NCI-H510A treated with DMSO at 0.1 percent for 48 hours (cell line): ENCODE data around the gene CD160.
A peak's percentile ranks its signal among the peaks of the same experiment; 100 is the strongest.
"Not testable (repeated sequence)": the region's sequence is repeated elsewhere in the genome, so short reads cannot be mapped to it uniquely, and the experiment has no call there.

ENCODE experiments used
- DNase-seq: peaks from one replicate; lab custom pipeline; 2025; lab: John Stamatoyannopoulos, UW

CD160 gene

DNA sequence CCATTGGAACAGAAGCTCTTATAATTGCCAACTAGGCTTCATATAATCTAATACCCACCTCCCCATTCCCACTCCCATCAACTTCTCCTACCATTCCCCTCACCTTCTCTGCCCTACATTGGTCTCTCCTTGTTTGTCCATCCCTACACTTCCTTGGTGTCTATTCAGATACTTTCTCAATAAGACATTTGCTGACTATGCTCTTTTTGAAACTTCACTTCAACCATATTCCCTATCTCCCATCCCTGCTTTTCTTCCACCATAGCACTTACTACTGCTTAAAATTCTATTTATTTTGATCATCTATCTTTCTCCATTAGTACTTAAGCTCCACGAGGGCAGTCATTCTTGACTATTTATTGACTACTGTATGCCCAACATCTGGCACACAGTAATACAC, 40.4 kb downstream of the CD160 start:
- no peak for DNase-seq

DNA sequence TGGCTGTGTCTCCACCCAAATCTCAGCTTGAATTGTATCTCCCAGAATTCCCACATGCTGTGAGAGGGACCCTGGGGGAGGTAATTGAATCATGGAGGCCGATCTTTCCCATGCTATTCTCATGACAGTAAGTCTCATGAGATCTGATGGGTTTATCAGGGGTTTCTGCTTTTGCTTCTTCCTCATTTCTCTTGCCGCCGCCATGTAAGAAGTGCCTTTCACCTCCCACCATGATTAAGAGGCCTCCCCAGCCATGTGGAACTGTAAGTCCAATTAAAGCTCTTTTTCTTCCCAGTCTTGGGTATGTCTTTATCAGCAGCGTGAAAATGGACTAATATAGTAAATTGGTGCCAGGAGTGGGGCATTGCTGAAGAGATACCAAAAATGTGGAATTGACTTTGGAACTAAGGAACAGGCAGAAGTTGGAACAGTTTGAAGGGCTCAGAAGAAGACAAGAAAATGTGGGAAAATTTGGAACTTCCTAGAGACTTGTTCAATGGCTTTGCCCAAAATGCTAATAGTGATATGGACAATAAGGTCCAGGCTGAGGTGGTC, 41.2 kb downstream of the CD160 start:
- DNase-seq: not testable (repeated sequence)

DNA sequence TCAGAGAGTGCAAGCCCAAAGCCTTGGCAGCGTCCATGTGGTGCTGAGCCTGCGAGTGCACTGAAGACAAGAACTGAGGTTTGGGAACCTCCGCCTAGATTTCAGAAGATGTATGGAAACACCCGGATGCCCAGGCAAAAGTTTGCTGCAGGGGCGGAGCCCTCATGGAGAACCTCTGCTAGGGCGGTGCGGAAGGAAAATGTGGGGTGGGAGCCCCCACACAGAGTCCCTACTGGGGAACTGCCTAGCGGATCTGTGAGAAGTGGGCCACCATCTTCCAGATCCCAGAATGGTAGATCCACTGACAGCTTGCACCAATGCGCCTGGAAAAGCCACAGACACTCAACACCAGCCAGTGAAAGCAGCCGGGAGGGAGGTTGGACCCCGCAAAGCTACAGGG, 42.2 kb downstream of the CD160 start:
- not testable (repeated sequence) for DNase-seq

DNA sequence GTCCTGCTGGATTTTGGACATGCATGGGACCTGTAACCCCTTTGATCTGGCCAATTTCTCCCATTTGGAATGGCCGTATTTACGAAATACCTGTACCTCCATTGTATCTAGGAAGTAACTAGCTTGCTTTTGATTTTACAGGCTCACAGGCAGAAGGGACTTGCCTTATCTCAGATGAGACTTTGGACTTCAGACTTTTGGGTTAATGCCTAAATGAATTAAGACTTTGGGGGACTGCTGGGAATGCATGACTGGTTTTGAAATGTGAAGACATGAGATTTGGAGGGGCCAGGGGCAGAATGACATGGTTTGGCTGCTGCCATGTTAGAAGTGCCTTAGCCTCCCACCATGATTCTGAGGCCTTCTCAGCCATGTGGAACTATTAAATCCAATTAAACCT, 42.7 kb downstream of the CD160 start:
- DNase-seq: not testable (repeated sequence)

DNA sequence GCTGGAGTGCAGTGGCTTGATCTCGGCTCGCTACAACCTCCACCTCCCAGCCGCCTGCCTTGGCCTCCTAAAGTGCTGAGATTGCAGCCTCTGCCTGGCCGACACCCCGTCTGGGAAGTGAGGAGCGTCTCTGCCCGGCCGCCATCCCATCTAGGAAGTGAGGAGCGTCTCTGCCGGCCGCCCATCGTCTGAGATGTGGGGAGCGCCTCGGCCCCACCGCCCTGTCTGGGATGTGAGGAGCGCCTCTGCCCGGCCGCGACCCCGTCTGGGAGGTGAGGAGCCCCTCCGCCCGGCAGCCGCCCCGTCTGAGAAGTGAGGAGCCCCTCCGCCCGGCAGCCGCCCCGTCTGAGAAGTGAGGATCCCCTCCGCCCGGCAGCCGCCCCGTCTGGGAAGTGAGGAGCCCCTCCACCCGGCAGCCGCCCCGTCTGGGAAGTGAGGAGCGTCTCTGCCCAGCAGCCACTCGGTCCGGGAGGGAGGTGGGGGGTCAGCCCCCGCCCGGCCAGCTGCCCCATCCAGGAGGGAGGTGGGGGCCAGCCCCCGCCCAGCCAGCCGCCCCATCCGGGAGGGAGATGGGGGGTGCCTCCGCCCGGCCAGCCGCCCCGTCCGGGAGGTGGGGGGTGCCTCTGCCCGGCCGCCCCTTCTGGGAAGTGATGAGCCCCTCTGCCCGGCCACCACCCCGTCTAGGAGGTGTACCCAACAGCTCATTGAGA, 45.1 kb downstream of the CD160 start:
- not testable (repeated sequence) for DNase-seq

DNA sequence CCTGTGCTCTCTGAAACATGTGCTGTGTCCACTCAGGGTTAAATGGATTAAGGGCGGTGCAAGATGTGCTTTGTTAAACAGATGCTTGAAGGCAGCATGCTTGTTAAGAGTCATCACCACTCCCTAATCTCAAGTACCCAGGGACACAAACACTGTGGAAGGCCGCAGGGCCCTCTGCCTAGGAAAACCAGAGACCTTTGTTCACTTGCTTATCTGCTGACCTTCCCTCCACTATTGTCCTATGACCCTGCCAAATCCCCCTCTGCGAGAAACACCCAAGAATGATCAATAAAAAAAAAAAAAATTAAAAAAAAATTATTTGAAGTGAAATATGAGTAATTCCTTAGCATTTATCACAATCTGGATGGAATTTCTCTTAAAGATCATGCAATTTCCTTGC, 45.8 kb downstream of the CD160 start:
- DNase-seq: not testable (repeated sequence)

DNA sequence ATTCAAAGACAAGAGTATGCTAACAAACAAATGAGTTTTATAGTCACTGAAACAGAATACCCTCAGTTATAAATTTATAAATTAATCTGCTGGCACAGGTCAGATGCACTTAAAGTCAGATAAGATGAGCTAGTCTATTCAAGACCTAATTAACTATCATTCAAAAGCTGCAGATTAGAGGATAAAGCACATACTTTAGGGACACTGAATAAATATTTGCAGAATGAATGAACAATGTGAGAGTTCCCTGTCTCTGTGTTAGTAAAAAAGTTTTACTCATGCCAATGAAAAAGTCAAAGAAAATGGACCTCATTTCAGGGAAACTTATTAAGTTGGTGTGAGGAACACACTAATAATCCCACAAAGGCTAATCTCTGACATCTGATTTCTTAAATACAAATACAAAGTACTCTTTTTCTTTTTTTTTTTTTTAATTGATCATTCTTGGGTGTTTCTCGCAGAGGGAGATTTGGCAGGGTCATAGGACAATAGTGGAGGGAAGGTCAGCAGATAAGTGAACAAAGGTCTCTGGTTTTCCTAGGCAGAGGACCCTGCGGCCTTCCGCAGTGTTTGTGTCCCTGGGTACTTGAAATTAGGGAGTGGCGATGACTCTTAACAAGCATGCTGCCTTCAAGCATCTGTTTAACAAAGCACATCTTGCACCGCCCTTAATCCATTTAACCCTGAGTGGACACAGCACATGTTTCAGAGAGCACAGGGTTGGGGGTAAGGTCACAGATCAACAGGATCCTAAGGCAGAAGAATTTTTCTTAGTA, 46.5 kb downstream of the CD160 start:
- peak; percentile 9 for DNase-seq

DNA sequence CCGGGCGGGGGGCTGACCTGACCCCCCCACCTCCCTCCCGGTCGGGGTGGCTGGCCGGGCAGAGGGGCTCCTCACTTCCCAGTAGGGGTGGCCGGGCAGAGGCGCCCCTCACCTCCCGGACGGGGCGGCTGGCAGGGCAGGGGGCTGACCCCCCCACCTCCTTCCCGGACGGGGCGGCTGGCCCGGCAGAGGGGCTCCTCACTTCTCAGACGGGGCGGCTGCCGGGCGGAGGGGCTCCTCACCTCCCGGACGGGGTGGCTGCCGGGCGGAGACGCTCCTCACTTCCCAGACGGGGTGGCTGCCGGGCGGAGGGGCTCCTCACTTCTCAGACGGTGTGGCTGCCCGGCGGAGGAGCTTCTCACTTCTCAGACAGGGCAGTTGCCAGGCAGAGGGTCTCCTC, 47.6 kb downstream of the CD160 start:
- DNase-seq: not testable (repeated sequence)

DNA sequence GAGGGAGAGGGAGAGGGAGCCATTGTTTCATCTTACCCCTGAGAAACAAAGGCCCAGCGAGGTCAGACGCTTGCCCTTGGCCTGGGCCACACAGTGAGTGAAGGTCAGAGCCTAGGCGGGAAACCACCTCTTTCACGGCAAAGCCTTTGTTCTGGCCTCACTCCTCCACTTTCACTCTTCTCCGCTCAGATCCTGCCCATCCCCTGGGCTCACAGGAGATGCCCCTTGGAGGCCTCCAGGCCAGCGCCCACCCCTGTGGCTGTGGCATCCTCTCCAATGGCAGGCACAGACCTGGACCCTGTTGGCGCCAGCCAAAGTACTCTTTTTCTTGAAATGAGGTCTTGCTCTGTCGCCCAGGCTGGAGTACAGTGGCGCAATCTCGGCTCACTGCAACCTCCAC, 48.7 kb downstream of the CD160 start:
- DNase-seq: not testable (repeated sequence)

DNA sequence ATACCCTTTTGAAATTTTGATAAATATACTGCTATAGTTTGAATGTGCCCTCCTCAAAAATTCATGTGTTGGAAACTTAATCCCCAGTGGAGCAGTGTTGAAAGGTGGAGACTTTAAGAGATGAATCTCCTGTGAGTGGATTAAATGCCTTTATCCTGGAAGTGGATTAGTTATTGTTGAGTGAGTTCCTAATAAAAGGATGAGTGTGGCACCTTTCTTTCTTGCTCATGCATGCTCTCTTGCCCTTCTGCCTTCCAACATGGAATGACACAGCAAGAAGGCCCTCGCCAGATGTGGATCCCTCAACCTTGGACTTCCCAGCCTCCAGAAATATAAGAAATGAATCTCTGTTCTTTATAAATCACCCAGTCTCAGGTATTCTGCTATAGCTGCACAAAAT, 51.8 kb downstream of the CD160 start:
- no peak for DNase-seq

DNA sequence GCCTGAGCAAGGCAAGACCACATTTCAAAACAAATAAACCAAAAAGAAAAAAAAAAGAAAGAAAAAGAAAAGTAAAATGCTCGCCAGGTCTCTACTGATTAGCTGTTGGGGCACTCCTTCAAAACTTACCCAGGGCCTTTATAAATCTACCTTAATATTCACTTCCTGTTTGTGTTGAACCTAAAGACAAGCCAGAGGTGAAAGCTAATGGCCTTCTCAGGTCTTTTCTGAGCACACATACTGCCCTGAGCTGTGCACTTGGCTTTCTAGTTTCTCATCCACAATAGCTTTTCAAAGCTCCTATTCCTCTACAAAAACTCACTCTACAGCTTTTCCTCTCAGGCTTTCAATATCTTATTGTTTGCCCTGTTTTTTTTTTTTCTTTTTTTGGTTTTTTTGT, 54.1 kb downstream of the CD160 start:
- DNase-seq: no peak

DNA sequence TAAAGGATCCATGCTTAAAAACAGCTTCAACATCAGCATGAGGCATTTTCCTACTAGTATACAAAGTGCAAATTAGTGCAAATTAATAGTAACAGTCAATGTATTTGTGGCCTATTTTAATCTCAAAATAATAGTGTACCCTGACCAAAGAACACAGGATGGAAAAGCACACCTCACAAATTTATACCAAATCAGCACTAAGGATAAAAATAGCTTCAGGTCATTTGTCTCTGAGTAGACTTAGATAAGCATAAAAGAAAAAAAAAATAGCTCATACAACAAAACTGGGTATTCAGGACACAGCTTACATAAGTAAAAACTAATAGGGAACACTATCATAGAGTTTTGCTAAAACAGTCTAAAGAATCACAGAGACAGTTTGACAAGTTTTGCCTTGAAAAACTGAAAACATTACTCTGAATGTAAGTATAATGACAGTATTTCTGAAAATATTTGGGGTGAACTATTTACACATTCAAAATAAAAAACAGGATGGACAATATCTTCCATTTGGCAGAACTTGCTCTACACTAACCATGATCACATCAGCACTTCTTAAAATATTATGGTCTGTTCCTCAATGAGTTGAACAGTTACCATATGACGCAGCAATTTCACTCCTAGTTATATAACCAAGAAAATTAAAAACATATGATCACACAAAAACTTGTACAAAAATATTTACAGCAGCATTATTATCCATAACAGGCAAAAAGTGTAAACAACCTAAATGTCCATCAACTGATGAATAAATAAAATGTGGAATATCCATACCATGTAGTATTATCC, 58.3 kb downstream of the CD160 start:
- DNase-seq: no peak

DNA sequence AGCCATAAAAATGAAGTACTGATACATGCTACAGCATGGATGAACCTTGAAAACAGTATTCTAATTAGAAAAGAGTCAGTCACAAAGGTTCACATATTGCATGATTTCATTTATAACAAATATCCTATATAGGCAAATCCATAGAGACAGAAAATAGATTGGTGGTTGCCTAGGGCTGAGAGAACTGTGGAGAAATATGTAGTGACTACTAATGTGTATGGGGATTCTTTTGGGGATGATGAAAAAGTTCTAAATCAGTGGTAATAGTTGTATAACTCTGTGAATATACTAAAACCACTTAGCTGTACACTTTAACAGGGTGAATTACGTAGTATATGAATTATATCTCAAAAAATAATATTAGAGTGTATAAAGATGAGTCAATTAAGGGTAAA, 58.8 kb downstream of the CD160 start:
- no peak for DNase-seq

DNA sequence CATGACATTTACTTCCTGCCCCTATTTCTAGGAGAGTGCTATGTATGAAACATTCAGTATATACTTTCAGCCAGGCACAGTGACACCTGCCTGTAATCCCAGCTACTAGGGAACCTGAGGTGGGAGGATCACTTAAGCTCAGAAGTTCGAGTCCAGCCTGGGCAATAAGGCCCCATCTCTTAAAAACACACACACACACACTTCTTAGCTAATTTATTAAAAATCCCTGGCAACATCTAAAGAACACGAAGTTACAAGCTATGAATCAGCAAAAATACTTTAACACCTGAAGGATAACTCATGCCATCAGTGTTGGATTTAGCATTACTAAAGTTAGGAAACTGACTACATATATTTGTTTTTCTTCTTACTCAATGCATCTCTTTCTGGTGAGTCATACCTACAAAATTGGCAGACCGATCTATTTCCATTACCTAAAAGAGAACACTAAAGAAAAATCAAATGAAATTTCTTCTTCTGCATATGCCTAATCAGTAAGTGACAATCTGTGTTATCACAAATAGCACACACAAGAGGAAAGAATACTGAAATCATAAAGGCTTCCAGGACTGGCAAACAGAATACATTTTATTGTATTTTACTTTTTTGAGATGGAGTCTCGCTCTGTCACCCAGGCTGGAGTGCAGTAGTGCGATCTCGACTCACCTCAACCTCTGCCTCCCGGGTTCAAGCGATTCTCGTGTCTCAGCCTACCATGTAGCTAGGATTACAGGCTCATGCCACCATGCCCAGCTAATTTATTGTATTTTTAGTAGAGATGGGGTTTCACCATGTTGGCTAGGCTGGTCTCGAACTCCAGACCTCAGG, 63.2 kb downstream of the CD160 start:
- no peak for DNase-seq

DNA sequence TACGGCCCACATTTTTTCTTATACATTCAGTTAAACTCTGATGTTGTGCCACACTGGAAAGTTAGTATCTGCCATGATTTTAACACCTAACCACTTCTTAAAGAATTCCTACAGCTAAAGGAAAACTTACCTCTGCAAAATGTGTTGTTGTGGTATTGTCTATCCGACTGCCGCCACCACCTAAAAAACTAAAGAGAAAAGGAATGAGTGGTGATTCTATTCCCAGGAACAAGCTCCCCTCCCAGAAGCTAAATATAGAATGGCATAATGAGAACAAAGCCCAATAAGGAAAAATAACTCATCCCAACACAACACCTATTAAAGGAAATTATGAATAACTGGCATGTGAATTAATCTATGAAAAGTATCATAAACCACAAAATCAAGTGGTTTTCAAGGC, 65.1 kb downstream of the CD160 start:
- no peak for DNase-seq

DNA sequence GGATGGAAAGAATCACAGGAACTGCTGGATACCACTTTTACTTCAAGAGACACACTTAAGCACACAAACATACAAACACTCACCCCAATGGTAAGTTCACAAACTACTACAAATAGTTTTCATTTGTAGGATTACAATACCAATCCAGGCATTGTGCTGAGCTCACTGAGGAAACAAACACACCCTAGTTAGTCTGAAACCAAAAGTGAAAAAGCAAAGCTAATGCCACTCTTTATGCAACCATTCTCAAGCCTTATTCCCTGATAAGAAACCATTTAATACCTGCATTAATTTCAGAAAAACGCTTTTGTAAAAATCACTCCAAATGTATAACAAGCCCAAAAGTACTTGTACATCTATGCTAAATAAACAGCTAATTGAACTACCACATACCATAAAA, 66.2 kb downstream of the CD160 start:
- peak; percentile 23 for DNase-seq

DNA sequence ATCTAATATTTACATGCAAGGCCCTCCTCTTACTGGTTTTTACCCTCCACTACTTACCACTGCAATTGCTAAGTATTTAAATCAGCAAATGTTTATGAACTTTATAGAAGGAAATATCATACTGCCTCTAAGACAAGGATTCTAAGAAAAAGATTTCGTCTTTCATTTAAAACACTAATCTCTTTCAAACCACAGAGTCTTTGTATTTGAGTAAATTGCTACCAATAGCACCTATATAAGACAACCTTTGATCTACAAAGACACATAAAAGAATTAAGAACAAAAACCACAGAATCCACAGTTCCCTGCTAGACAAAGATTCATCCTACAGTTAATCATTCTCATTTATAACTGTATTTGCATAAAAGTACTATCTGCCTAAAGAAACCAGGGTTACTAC, 67.0 kb downstream of the CD160 start:
- no peak for DNase-seq

DNA sequence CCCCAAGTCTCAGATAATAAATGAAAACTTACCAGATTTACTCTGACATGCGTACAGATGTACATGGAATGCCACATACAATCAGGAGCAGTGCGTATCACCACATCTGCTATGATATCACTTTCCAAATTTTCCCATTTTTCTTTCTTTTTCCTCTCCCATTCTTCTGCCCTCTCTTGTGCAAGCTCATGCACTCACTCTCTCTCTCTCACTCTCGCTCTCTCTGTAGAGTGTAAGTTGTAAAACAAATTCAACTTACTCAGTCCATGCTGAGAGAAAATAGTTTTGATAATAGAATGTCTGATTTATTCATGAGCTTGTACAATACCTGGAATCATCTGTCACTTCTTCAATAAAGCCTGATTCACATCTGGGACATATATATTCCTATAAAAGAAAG, 69.3 kb downstream of the CD160 start:
- no peak for DNase-seq
